ENCODE data around the gene PCGF3. TPM values are rescaled to one million over a fixed set of nuclear protein-coding genes. Genes with fewer than 3 reads are reported as not detected.
"Not testable (repeated sequence)": the region's sequence is repeated elsewhere in the genome, so short reads cannot be mapped to it uniquely, and the experiment has no call there.

PCGF3 gene
- total RNA-seq, 4 donors from 2014 or later = 14.5 to 31.9 (median 21.6) TPM

- no peak for ATAC-seq
- Histone ChIP-seq H3K27me3 (no peaks in the 10 kb centered on the region), H3K9me3 (no peaks in the 10 kb centered on the region), H3K4me1 (peaks cover 26 to 38% of the 10 kb centered on the region in 2 donors), H3K36me3 (peaks cover 0 to 22% of the 10 kb centered on the region in 2 donors), H3K27ac (no peak overlapping the region), H3K4me3 (no peak overlapping the region)
- DNase-seq = no peak
- TF ChIP-seq, protein P1, sequence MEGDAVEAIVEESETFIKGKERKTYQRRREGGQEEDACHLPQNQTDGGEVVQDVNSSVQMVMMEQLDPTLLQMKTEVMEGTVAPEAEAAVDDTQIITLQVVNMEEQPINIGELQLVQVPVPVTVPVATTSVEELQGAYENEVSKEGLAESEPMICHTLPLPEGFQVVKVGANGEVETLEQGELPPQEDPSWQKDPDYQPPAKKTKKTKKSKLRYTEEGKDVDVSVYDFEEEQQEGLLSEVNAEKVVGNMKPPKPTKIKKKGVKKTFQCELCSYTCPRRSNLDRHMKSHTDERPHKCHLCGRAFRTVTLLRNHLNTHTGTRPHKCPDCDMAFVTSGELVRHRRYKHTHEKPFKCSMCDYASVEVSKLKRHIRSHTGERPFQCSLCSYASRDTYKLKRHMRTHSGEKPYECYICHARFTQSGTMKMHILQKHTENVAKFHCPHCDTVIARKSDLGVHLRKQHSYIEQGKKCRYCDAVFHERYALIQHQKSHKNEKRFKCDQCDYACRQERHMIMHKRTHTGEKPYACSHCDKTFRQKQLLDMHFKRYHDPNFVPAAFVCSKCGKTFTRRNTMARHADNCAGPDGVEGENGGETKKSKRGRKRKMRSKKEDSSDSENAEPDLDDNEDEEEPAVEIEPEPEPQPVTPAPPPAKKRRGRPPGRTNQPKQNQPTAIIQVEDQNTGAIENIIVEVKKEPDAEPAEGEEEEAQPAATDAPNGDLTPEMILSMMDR (IDR thresholded peaks at IDR 0.05 in 4 of 5, conservative IDR thresholded peaks at IDR 0.05 in 1 of 5) = no peak
- no peak for TF ChIP-seq POLR2A (IDR thresholded peaks at IDR 0.05)
- intact Hi-C loops (cut with DNase I; ENCODE audit: low total_unique reads) (no loop called here), in situ Hi-C loops (cut with MboI; ENCODE audit: low sequenced_read_pairs in 4 of 4) (no loop called here)
Observed at GRCh38 chr4:776743-777441, 71.3 kb downstream of the PCGF3 start.

- TF ChIP-seq, protein P1 (IDR thresholded peaks at IDR 0.05 in 4 of 5, conservative IDR thresholded peaks at IDR 0.05 in 1 of 5) = no peak
- no peak for TF ChIP-seq POLR2A (IDR thresholded peaks at IDR 0.05)
- DNase-seq (no peak), ATAC-seq (no peak)
- Histone ChIP-seq H3K36me3 (peaks cover 0 to 22% of the 10 kb centered on the region in 2 donors), H3K4me3 (no peak overlapping the region), H3K27ac (no peak overlapping the region), H3K4me1 (peaks cover 24 to 36% of the 10 kb centered on the region in 2 donors), H3K9me3 (no peaks in the 10 kb centered on the region), H3K27me3 (no peaks in the 10 kb centered on the region)
- intact Hi-C loops (cut with DNase I; ENCODE audit: low total_unique reads) = no loop called here
- in situ Hi-C loops (cut with MboI; ENCODE audit: low sequenced_read_pairs in 4 of 4) = no loop called here
Observed at GRCh38 chr4:777520-778262, 72.1 kb downstream of the PCGF3 start.

- ATAC-seq (no peak), DNase-seq (no peak)
- in situ Hi-C loops (cut with MboI; ENCODE audit: low sequenced_read_pairs in 4 of 4) = no loop called here
- intact Hi-C loops (cut with DNase I; ENCODE audit: low total_unique reads) = no loop called here
- TF ChIP-seq, protein P1 (IDR thresholded peaks at IDR 0.05 in 4 of 5, conservative IDR thresholded peaks at IDR 0.05 in 1 of 5) = no peak
- TF ChIP-seq POLR2A (IDR thresholded peaks at IDR 0.05) = no peak
- Histone ChIP-seq H3K4me3 (no peak overlapping the region), H3K36me3 (peaks cover 0 to 22% of the 10 kb centered on the region in 2 donors), H3K27ac (no peak overlapping the region), H3K4me1 (peaks cover 13 to 25% of the 10 kb centered on the region in 2 donors), H3K27me3 (no peaks in the 10 kb centered on the region), H3K9me3 (no peaks in the 10 kb centered on the region)
Observed at GRCh38 chr4:779555-779954, 73.9 kb downstream of the PCGF3 start.

- H3K27me3 ChIP-seq, H3K9me3 ChIP-seq, ATAC-seq, DNase-seq: not testable (repeated sequence)
- in situ Hi-C loops (cut with MboI; ENCODE audit: low sequenced_read_pairs in 4 of 4) (loop anchor here in 1 of 4 donors (10.0 kb wide), 1 partner anchor 105 kb away; the partner anchor contains the start of genes ATP5ME and MYL5), intact Hi-C loops (cut with DNase I; ENCODE audit: low total_unique reads) (loop anchor here (2.0 to 5.0 kb wide), 2 partner anchors 75 to 443 kb away; partner anchors contain the start of genes PCGF3 and ZNF141)
- Histone ChIP-seq H3K36me3 (peaks cover 0 to 22% of the 10 kb centered on the region in 2 donors), H3K4me1 (peaks cover 13 to 25% of the 10 kb centered on the region in 2 donors), H3K4me3 (peak overlapping the region; percentile 85 to 99 (median 94)), H3K27ac (peak overlapping the region in 2 of 4 donors; percentile 88 to 91)
Observed at GRCh38 chr4:780255-780654, 74.6 kb downstream of the PCGF3 start.

Data from gastrocnemius medialis (tissue), 4 donors.